ENCODE measurements around the gene DNM1. TPM values are rescaled to one million over a fixed set of nuclear protein-coding genes. Genes with fewer than 3 reads are reported as not detected.

DNM1 gene
- total and polyA plus RNA-seq, 2 donors (not counting 3 experiments of a cell fraction or from before 2014, with no cell fraction given), result 0.59 to 2.9 TPM

GRCh38 chr9:128298535-128299482, 95.6 kb downstream of the DNM1 start:
- DNase-seq (ENCODE audit: low read depth, low spot score) (no peak), FAIRE-seq (no peak)
- TF ChIP-seq EZH2 (IDR thresholded peaks at IDR 0.05; ENCODE audit: borderline replicate concordance, low read depth, low read length, severe bottlenecking), result no peak
- no peak for TF ChIP-seq FOS (IDR thresholded peaks at IDR 0.05; ENCODE audit: borderline replicate concordance, insufficient read depth, low read length)
- TF ChIP-seq JUN (IDR thresholded peaks at IDR 0.05; ENCODE audit: borderline replicate concordance, insufficient read depth, insufficient read length, low read depth), result no peak
- no peak for TF ChIP-seq GATA2 (IDR thresholded peaks at IDR 0.05; ENCODE audit: insufficient read depth, insufficient read length, low read depth, low read length)
- intact Hi-C loops (cut with micrococcal nuclease), result loop anchor here (10.0 kb wide), 1 partner anchor 256 kb away; the partner anchor contains the start of gene SPTAN1
- peaks cover 6% of the 10 kb centered on the region for H3K4me1 ChIP-seq (ENCODE audit: control insufficient read depth, extremely low read depth, insufficient read depth, low read length)
- H3K27ac ChIP-seq (ENCODE audit: insufficient read depth, low read depth, low read length), result no peak overlapping the region
- H3K9ac ChIP-seq (replicated peaks; ENCODE audit: extremely low read depth, insufficient read depth, low read length), result no peak overlapping the region
- H3K79me2 ChIP-seq (ENCODE audit: control insufficient read depth, insufficient read depth, low read length), result no peaks in the 10 kb centered on the region
- ChIA-PET POLR2A (no interaction called here), CTCF (interaction anchor here (3.1 kb wide), 1 partner anchor 43 kb away, joined by 17 read pairs; no protein-coding TSS in a partner anchor)
- H3K4me3 ChIP-seq (replicated peaks in 1 of 3; ENCODE audit: insufficient read depth in 1 of 3, low read depth in 1 of 3, low read length in 3 of 3), result no peak overlapping the region
- no peak overlapping the region for H2AFZ ChIP-seq (ENCODE audit: low read depth, low read length)
- H3K27me3 ChIP-seq (ENCODE audit: control insufficient read depth in 2 of 2, insufficient read depth in 2 of 2, low read length in 2 of 2), result no peaks in the 10 kb centered on the region
- no peaks in the 10 kb centered on the region for H3K9me1 ChIP-seq (replicated peaks; ENCODE audit: control insufficient read depth, extremely low read depth, insufficient read depth, low read length)
- H3K36me3 ChIP-seq (ENCODE audit: control insufficient read depth in 2 of 2, extremely low read depth in 1 of 2, insufficient read depth in 2 of 2, low read length in 2 of 2), result no peaks in the 10 kb centered on the region
- H3K4me2 ChIP-seq (ENCODE audit: insufficient read depth, low read length), result no peak overlapping the region
- no peaks in the 10 kb centered on the region for H4K20me1 ChIP-seq (replicated peaks; ENCODE audit: control insufficient read depth, extremely low read depth, insufficient read depth, low read length)
- no peaks in the 10 kb centered on the region for H3K9me3 ChIP-seq (replicated peaks; ENCODE audit: control insufficient read depth, insufficient read depth, low read length)
- BruUV-seq (replicated peaks), result no TSS peak
- dilution Hi-C loops (cut with MboI; ENCODE audit: extremely low pct_ligation_motif_present, low sequenced_read_pairs), result no loop called here
